ENCODE results near the gene ENOX1. TPM values are rescaled to one million over a fixed set of nuclear protein-coding genes. Genes with fewer than 3 reads are reported as not detected.

Gene ENOX1
- total and polyA plus RNA-seq, 7 donors = 0.34 to 7.1 (median 1.1) TPM

- intact Hi-C loops (cut with DNase I) = no loop called here
- WGBS, 3 donors = 61 to 78% (median 75%) methylated on average over 5 of the region's 5 CpGs
These were observed 490.8 kb downstream of the ENOX1 start for GRCh38 chr13:43295825-43296564.

GRCh38 chr13:43295321-43295720, 491.5 kb downstream of the ENOX1 start:
- Histone ChIP-seq H3K27ac (no peak overlapping the region), H3K36me3 (ENCODE audit: insufficient read depth in 1 of 2, low read depth in 1 of 2) (no peaks in the 10 kb centered on the region), H3K4me3 (no peak overlapping the region), H3K27me3 (ENCODE audit: insufficient read depth in 3 of 3, low read length in 2 of 3) (no peaks in the 10 kb centered on the region), H3K4me1 (no peaks in the 10 kb centered on the region), H3K9me3 (no peaks in the 10 kb centered on the region)
- no peak for ATAC-seq
- TF ChIP-seq CTCF (IDR thresholded peaks at IDR 0.05) = no peak
- WGBS, 3 donors = 63 to 73% (median 64%) methylated on average over 2 of the region's 2 CpGs
- DNase-seq = no peak
- intact Hi-C loops (cut with DNase I) = no loop called here

More at GRCh38 chr13:43295825-43296564, 490.8 kb downstream of the ENOX1 start:
- H3K4me1 ChIP-seq = no peaks in the 10 kb centered on the region
- ATAC-seq (no peak), DNase-seq (no peak)
- no peak overlapping the region for H3K4me3 ChIP-seq
- no peaks in the 10 kb centered on the region for H3K9me3 ChIP-seq
- no peaks in the 10 kb centered on the region for H3K27me3 ChIP-seq (ENCODE audit: insufficient read depth in 3 of 3, low read length in 2 of 3)
- TF ChIP-seq CTCF (IDR thresholded peaks at IDR 0.05) = no peak
- H3K27ac ChIP-seq = no peak overlapping the region
- H3K36me3 ChIP-seq (ENCODE audit: insufficient read depth in 1 of 2, low read depth in 1 of 2) = no peaks in the 10 kb centered on the region

GRCh38 chr13:43294412-43294811, 492.4 kb downstream of the ENOX1 start:
- peaks cover 4% of the 10 kb centered on the region for H3K4me1 ChIP-seq
- TF ChIP-seq CTCF (IDR thresholded peaks at IDR 0.05) = no peak
- 85 to 89% (median 87%) methylated on average over 4 of the region's 4 CpGs for WGBS, 3 donors
- H3K36me3 ChIP-seq (ENCODE audit: insufficient read depth in 1 of 2, low read depth in 1 of 2) = no peaks in the 10 kb centered on the region
- no peak overlapping the region for H3K27ac ChIP-seq
- H3K27me3 ChIP-seq (ENCODE audit: insufficient read depth in 3 of 3, low read length in 2 of 3) = no peaks in the 10 kb centered on the region
- ATAC-seq (no peak), DNase-seq (no peak)
- no peaks in the 10 kb centered on the region for H3K9me3 ChIP-seq
- H3K4me3 ChIP-seq = no peak overlapping the region
- intact Hi-C loops (cut with DNase I) = no loop called here

GRCh38 chr13:43293986-43294385, 492.8 kb downstream of the ENOX1 start:
- TF ChIP-seq CTCF (IDR thresholded peaks at IDR 0.05) = no peak
- DNase-seq = no peak
- no peaks in the 10 kb centered on the region for H3K9me3 ChIP-seq
- intact Hi-C loops (cut with DNase I) = no loop called here
- no peak overlapping the region for H3K27ac ChIP-seq
- WGBS, 3 donors = 91 to 95% (median 92%) methylated on average over 3 of the region's 3 CpGs
- H3K36me3 ChIP-seq (ENCODE audit: insufficient read depth in 1 of 2, low read depth in 1 of 2) = no peaks in the 10 kb centered on the region
- no peaks in the 10 kb centered on the region for H3K27me3 ChIP-seq (ENCODE audit: insufficient read depth in 3 of 3, low read length in 2 of 3)
- no peak for ATAC-seq
- no peak overlapping the region for H3K4me3 ChIP-seq
- H3K4me1 ChIP-seq = peaks cover 7% of the 10 kb centered on the region

- whole genome bisulfite sequencing, 3 donors = 92 to 95% (median 93%) methylated on average over 1 of the region's 1 CpG
- DNase-seq (no peak), ATAC-seq (no peak)
- TF ChIP-seq CTCF (IDR thresholded peaks at IDR 0.05) = no peak
- Histone ChIP-seq H3K36me3 (ENCODE audit: insufficient read depth in 1 of 2, low read depth in 1 of 2) (no peaks in the 10 kb centered on the region), H3K4me3 (no peak overlapping the region), H3K27me3 (ENCODE audit: insufficient read depth in 3 of 3, low read length in 2 of 3) (no peaks in the 10 kb centered on the region), H3K9me3 (no peaks in the 10 kb centered on the region), H3K4me1 (peaks cover 7% of the 10 kb centered on the region), H3K27ac (no peak overlapping the region)
- intact Hi-C loops (cut with DNase I) = no loop called here
These were observed 493.2 kb downstream of the ENOX1 start for GRCh38 chr13:43293561-43293960.
